Prostate gland (tissue), 2 donors: ENCODE results near the gene SH3TC1. TPM values are rescaled to one million over a fixed set of nuclear protein-coding genes. Genes with fewer than 3 reads are reported as not detected.

Source experiments
- DNase-seq: peaks from one replicate; pipeline ENCODE4 v3.0.0-alpha.2; 2019; ENCODE audit warnings: low spot score
- H3K27ac ChIP-seq, 2 donors: fragments of 200-600 bp; sonication (generic); 2 replicates each; pipeline ENCODE4 v1.5.1; 2017 to 2019
- H3K27me3 ChIP-seq: fragments of 200-600 bp; sonication (generic); replicated peaks from 2 replicates; pipeline ENCODE4 v1.5.1; 2019; ENCODE audit not compliant: insufficient read depth
- H3K36me3 ChIP-seq, 2 donors: fragments of 200-600 bp; sonication (generic); 1 replicate in 1 of 2; 2 replicates in 1 of 2; pipeline versions ENCODE4 v1.5.1 to v1.8.1; 2017 to 2019
- H3K4me1 ChIP-seq: fragments of 200-600 bp; sonication (generic); replicated peaks from 2 replicates; pipeline ENCODE4 v1.5.1; 2019
- H3K4me3 ChIP-seq, 2 donors: fragments of 200-600 bp; sonication (generic); 2 replicates each; pipeline ENCODE4 v1.5.1; 2017 to 2019
- H3K9me3 ChIP-seq: fragments of 200-600 bp; sonication (generic); 2 replicates; pipeline ENCODE4 v1.5.1; 2017
- POLR2A ChIP-seq: fragments of 450-650 bp; IDR thresholded peaks from one replicate; pipeline ENCODE4 v1.6.1; 2016; ENCODE audit warnings: antibody characterized with exemption, mild to moderate bottlenecking
- POLR2AphosphoS5 ChIP-seq: sonication (generic); formaldehyde crosslinking; IDR thresholded peaks from one replicate; pipeline ENCODE4 v1.6.1; 2017; ENCODE audit warnings: antibody characterized with exemption
- WGBS: methylation state at CpG from one replicate; pipeline ENCODE4 v1.1.5; 2018; 5-methylcytosine and 5-hydroxymethylcytosine counted together
- intact Hi-C: fragments of 100-400 bp; cut with DNase I; formaldehyde crosslinking; loops from one replicate; pipeline ENCODE4 v1.14.2; 2022
- total RNA-seq, 2 donors: library from RNA; depleted of rRNA; stranded (reverse); fragments of >200 nt; gene quantifications; one replicate each; pipeline ENCODE4 v1.1.0, GENCODE V29; 2016
- TF ChIP-seq, protein P1 (sequence below), 4 experiments: fragments of 200-600 bp in 2 of 4; fragments of 450-650 bp in 2 of 4; sonication (generic) in 2 of 4; IDR thresholded peaks; 1 replicate in 3 of 4; 2 replicates in 1 of 4; pipeline ENCODE4 v1.5.1; 2016 to 2019; ENCODE audit warnings: antibody characterized with exemption in 4 of 4, mild to moderate bottlenecking in 2 of 4, moderate library complexity in 2 of 4

SH3TC1 gene
- total RNA-seq, 2 donors from 2014 or later: 22.4 to 37.5 TPM

DNA sequence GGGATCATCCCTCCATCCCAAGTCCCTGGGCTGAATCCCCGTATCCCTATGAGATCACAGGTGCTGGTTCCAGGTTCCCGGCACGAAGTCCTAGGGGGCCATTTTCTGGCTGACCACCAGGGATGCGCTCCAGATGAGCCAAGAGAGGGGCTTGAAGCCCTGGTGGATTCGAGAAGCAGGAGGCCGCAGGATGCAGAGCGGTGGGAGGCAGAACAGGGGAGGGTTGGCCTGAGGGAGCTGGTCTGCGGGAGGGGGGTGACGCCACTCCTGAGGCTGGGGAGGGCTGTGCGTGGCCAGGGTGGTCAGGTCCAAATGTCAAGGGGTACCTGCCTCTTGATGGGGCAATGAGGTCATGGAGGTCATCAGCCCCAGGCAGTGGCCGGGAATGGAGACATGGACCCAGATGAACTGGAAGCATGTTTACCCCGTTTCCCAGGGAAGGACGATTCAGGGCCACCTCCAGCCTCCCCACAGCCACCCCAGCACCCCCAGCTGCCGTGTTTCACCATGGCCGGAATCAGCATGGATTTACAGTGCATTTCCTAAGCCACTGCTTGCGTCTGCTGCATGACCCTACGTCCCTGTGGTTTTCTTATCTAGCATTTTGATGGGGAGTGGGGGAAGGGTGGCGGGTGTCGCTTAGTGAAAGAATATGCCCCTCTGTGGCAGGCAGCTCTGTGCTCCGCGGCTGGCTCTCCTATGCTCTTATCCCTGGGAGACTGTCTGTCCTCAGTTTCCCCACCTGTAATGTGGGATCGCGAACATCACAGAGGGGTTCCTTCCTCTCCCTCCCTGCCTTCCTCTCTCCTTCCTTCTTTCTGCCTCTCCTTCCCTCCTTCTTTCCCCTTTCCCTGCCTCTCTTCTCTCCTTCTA is 53.4 kb downstream of the SH3TC1 start:
- Histone ChIP-seq H3K4me1 (no peaks in the 10 kb centered on the region), H3K27ac (no peak overlapping the region), H3K36me3 (no peaks in the 10 kb centered on the region), H3K4me3 (no peak overlapping the region), H3K9me3 (no peaks in the 10 kb centered on the region), H3K27me3 (no peaks in the 10 kb centered on the region)
- WGBS: 88% methylated on average over 23 of the region's 23 CpGs
- intact Hi-C loops: no loop called here
- no peak for DNase-seq
- TF ChIP-seq, protein P1, sequence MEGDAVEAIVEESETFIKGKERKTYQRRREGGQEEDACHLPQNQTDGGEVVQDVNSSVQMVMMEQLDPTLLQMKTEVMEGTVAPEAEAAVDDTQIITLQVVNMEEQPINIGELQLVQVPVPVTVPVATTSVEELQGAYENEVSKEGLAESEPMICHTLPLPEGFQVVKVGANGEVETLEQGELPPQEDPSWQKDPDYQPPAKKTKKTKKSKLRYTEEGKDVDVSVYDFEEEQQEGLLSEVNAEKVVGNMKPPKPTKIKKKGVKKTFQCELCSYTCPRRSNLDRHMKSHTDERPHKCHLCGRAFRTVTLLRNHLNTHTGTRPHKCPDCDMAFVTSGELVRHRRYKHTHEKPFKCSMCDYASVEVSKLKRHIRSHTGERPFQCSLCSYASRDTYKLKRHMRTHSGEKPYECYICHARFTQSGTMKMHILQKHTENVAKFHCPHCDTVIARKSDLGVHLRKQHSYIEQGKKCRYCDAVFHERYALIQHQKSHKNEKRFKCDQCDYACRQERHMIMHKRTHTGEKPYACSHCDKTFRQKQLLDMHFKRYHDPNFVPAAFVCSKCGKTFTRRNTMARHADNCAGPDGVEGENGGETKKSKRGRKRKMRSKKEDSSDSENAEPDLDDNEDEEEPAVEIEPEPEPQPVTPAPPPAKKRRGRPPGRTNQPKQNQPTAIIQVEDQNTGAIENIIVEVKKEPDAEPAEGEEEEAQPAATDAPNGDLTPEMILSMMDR (IDR thresholded peaks at IDR 0.05): no peak
- TF ChIP-seq POLR2AphosphoS5 (no peak), POLR2A (no peak)

DNA sequence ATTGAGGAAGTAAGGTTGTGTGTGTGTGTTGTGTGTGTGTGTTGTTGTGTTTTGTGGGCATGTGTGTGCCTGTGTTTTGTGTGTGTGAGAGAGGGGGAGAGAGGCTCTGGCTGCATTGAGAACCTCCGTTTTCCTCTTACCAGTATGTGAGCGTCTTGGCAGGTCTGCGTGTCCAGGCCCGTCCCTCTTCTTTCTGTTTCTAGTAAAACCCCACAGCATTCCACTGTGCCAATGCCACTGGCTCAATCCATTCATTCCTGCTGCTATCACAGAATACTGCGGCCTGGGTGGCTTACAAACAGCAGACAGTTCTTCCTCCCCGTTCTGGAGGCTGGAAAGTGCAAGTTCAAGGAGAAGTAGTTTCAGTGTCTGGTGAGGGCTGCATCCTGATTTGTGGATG is 55.0 kb downstream of the SH3TC1 start:
- Histone ChIP-seq H3K9me3 (no peaks in the 10 kb centered on the region), H3K27me3 (no peaks in the 10 kb centered on the region), H3K4me1 (no peaks in the 10 kb centered on the region), H3K4me3 (no peak overlapping the region), H3K36me3 (no peaks in the 10 kb centered on the region), H3K27ac (no peak overlapping the region)
- DNase-seq: peak; percentile 79
- intact Hi-C loops: no loop called here
- TF ChIP-seq, protein P1 (IDR thresholded peaks at IDR 0.05): no peak
- TF ChIP-seq POLR2AphosphoS5 (peak; percentile 62), POLR2A (no peak)
- 40% methylated on average over 6 of the region's 6 CpGs for WGBS

DNA sequence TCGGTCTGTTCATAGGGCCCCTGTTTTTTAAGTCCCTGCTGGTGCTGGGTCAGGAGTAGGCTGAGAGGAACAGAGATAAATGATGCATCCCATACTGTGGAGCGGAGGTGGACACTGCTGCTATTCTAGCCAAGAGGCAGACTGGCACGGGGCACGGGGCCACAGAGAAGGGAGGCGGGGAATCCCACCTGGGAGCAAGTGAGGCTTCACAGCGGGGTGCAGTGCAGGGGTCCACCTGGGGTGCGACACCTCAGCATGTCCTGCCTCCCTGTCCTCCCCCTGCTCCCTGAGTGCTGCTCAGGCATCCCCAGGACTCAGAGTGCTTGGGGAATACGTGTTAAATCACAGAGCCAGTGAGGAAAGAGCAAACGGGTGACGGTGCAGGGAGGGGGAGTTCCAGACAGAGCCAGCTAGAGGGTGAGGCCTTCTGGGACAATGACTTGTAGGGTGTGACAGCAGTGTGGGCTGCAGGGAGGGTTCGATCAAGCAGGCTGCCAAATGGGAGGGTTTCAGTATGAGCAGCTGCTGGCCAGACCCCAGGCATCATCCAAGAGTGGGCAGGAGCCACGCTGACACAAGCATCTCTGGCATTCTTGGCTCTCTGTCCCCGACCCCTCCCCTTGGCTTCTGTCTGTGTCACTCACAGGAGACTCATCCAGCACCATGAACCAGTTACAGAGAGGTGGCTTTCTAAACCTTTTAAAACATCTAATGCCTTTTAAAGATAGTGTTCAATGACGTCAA is 56.8 kb downstream of the SH3TC1 start:
- DNase-seq: peak; percentile 15
- H3K4me3 ChIP-seq: no peak overlapping the region
- intact Hi-C loops: no loop called here
- 47% methylated on average over 14 of the region's 14 CpGs for WGBS
- H3K27ac ChIP-seq: no peak overlapping the region
- H3K9me3 ChIP-seq: no peaks in the 10 kb centered on the region
- H3K36me3 ChIP-seq: no peaks in the 10 kb centered on the region
- TF ChIP-seq POLR2A (no peak), POLR2AphosphoS5 (no peak)
- TF ChIP-seq, protein P1 (IDR thresholded peaks at IDR 0.05): no peak
- H3K27me3 ChIP-seq: no peaks in the 10 kb centered on the region
- H3K4me1 ChIP-seq: no peaks in the 10 kb centered on the region

DNA sequence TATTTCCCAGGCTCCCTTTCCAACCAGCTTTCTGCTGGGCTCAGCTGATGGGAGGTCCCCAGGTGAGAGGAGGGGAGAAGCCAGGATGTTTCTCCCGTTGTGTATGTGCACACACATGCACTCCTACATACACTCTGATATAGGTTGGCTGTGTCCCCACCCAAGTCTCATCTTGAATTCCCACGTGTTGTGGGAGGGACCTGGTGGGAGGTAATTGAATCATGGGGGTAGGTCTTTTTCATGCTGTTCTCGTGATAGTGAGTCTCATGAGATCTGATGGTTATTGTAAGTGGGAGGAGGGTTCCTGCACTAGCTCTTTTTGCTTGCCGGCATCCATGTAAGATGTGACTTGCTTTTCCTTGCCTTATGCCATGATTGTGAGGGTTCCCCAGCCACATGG is 58.8 kb downstream of the SH3TC1 start:
- Histone ChIP-seq H3K27ac (no peak overlapping the region), H3K9me3 (no peaks in the 10 kb centered on the region), H3K4me3 (no peak overlapping the region), H3K36me3 (no peaks in the 10 kb centered on the region), H3K27me3 (no peaks in the 10 kb centered on the region), H3K4me1 (no peaks in the 10 kb centered on the region)
- TF ChIP-seq, protein P1 (IDR thresholded peaks at IDR 0.05): no peak
- TF ChIP-seq POLR2A (no peak), POLR2AphosphoS5 (no peak)
- no peak for DNase-seq
- intact Hi-C loops: no loop called here
- 71% methylated on average over 4 of the region's 4 CpGs for WGBS
